Epithelial cell of proximal tubule (primary cell): Measurements from ENCODE around the gene DBI. TPM values are rescaled to one million over a fixed set of nuclear protein-coding genes. Genes with fewer than 3 reads are reported as not detected.

Experiments
- DNase-seq: peaks from one replicate; pipeline ENCODE4 v3.0.0-alpha.2; 2011; ENCODE audit warnings: low read depth
- H3K4me3 ChIP-seq: 2 replicates; pipeline ENCODE4 v1.5.1; 2011; ENCODE audit warnings: low read depth, mild to moderate bottlenecking, low read length
- CTCF ChIP-seq: conservative IDR thresholded peaks from 2 replicates; pipeline ENCODE4 v1.5.1; 2012; ENCODE audit warnings: low read depth, mild to moderate bottlenecking, low read length
- total RNA-seq: library from RNA; depleted of rRNA; stranded (reverse); fragments of >200 nt; gene quantifications from 2 replicates; pipeline ENCODE4 v1.2.3, GENCODE V29; 2015

The DBI gene
- 134 and 238 TPM in 2 replicates for total RNA-seq

GRCh38 chr2:119366649-119367471, at the start of gene DBI, which contains the start of gene C2orf76:
TSS of gene DBI (plus strand) at chr2:119366977. CDS start at chr2:119367052, 75 bp downstream.
TSS of gene C2orf76 (minus strand) at chr2:119366834. CDS start at chr2:119339959, 26,875 bp downstream.
- TF ChIP-seq CTCF = no peak
- DNase-seq = peak; percentile 64
- peak within 1 kb of the TSS; percentile 84 for H3K4me3 ChIP-seq

- no peak for TF ChIP-seq CTCF
- DNase-seq = no peak
- no peak overlapping the region for H3K4me3 ChIP-seq
Observed at GRCh38 chr2:119317554-119317953, 49.2 kb upstream of the DBI start.

GRCh38 chr2:119319593-119319992, 47.2 kb upstream of the DBI start:
- TF ChIP-seq CTCF = no peak
- DNase-seq = no peak

GRCh38 chr2:119323459-119323858, 43.3 kb upstream of the DBI start:
- no peak overlapping the region for H3K4me3 ChIP-seq
- TF ChIP-seq CTCF = no peak
- DNase-seq = no peak

More at GRCh38 chr2:119319593-119319992, 47.2 kb upstream of the DBI start:
- no peak overlapping the region for H3K4me3 ChIP-seq

GRCh38 chr2:119324685-119325270, 42.0 kb upstream of the DBI start:
- no peak for TF ChIP-seq CTCF
- no peak overlapping the region for H3K4me3 ChIP-seq

GRCh38 chr2:119326938-119327337, 39.8 kb upstream of the DBI start:
- no peak overlapping the region for H3K4me3 ChIP-seq
- TF ChIP-seq CTCF = no peak
- DNase-seq = no peak

More at GRCh38 chr2:119324685-119325270, 42.0 kb upstream of the DBI start:
- DNase-seq = no peak
